OCI-LY1 (cell line): ENCODE measurements around the gene NBEA.
"Not testable (repeated sequence)": the region's sequence is repeated elsewhere in the genome, so short reads cannot be mapped to it uniquely, and the experiment has no call there.

ENCODE experiments used
- H2AFZ ChIP-seq: fragments of 200-600 bp; sonication (generic), shearing (Covaris generic); 2 replicates; pipeline ENCODE4 v1.6.0; 2014; ENCODE audit warnings: antibody characterized with exemption, mild to moderate bottlenecking, low read length
- H3F3A ChIP-seq: fragments of 200-600 bp; sonication (generic), shearing (Covaris generic); 2 replicates; pipeline ENCODE4 v1.6.0; 2014; ENCODE audit warnings: mild to moderate bottlenecking, antibody characterized with exemption, low read length, moderate library complexity; ENCODE audit not compliant: insufficient read depth
- H3K27ac ChIP-seq: fragments of 200-600 bp; sonication (generic); 2 replicates; pipeline ENCODE4 v1.5.1; 2014; ENCODE audit warnings: low read length, mixed run types, mild to moderate bottlenecking, low read depth; ENCODE audit not compliant: poor library complexity, severe bottlenecking
- H3K27me3 ChIP-seq: fragments of 200-600 bp; sonication (generic); 2 replicates; pipeline ENCODE4 v1.6.0; 2014; ENCODE audit warnings: antibody characterized with exemption, mild to moderate bottlenecking, low read length, moderate library complexity; ENCODE audit not compliant: insufficient read depth
- H3K36me3 ChIP-seq: fragments of 200-600 bp; sonication (generic); 2 replicates; pipeline ENCODE4 v1.6.1; 2014; ENCODE audit warnings: mild to moderate bottlenecking, antibody characterized with exemption, low read length, moderate library complexity, mixed read lengths; ENCODE audit not compliant: insufficient read depth
- H3K4me1 ChIP-seq: fragments of 200-600 bp; sonication (generic); 2 replicates; pipeline ENCODE4 v1.5.1; 2014; ENCODE audit warnings: mild to moderate bottlenecking, low read length, moderate library complexity; ENCODE audit not compliant: insufficient read depth, severe bottlenecking
- H3K4me2 ChIP-seq: fragments of 200-600 bp; sonication (generic), shearing (Covaris generic); 2 replicates; pipeline ENCODE4 v1.6.1; 2014; ENCODE audit warnings: low read length
- H3K4me3 ChIP-seq: fragments of 200-600 bp; sonication (generic); 2 replicates; pipeline ENCODE4 v1.5.1; 2014; ENCODE audit warnings: low read length, low read depth, mild to moderate bottlenecking, mixed read lengths; ENCODE audit not compliant: poor library complexity, severe bottlenecking
- H3K79me2 ChIP-seq: fragments of 200-600 bp; shearing (Covaris generic); 2 replicates; pipeline ENCODE4 v1.6.1; 2016; ENCODE audit warnings: mixed run types, low read length, mixed read lengths; ENCODE audit not compliant: insufficient read depth
- H3K9ac ChIP-seq: fragments of 200-600 bp; sonication (generic), shearing (Covaris generic); 2 replicates; pipeline ENCODE4 v1.6.1; 2014; ENCODE audit warnings: mild to moderate bottlenecking, low read length, mixed read lengths
- H3K9me2 ChIP-seq: fragments of 200-600 bp; sonication (generic), shearing (Covaris generic); 2 replicates; pipeline ENCODE4 v1.6.1; 2014; ENCODE audit warnings: low read depth, mild to moderate bottlenecking, low read length, mixed read lengths
- H3K9me3 ChIP-seq: fragments of 200-600 bp; shearing (Covaris generic); 2 replicates; pipeline ENCODE4 v1.6.1; 2014; ENCODE audit warnings: low read length, mixed read lengths
- H4K20me1 ChIP-seq: fragments of 200-600 bp; sonication (generic), shearing (Covaris generic); 2 replicates; pipeline ENCODE4 v1.6.0; 2016; ENCODE audit warnings: mild to moderate bottlenecking, low read length; ENCODE audit not compliant: insufficient read depth
- EZH2 ChIP-seq: fragments of 200-600 bp; sonication (generic), shearing (Covaris generic); IDR thresholded peaks from 2 replicates; pipeline ENCODE4 v1.8.0; 2017; ENCODE audit warnings: borderline replicate concordance, mixed run types, mild to moderate bottlenecking, antibody characterized with exemption, low read length, moderate library complexity, mixed read lengths
- TF ChIP-seq, protein P1 (sequence below): fragments of 200-600 bp; sonication (generic), shearing (Covaris generic); IDR thresholded peaks from 2 replicates; pipeline ENCODE4 v1.5.1; 2017; ENCODE audit warnings: mild to moderate bottlenecking, antibody characterized with exemption, low read length, moderate library complexity, mixed read lengths

NBEA gene

DNA sequence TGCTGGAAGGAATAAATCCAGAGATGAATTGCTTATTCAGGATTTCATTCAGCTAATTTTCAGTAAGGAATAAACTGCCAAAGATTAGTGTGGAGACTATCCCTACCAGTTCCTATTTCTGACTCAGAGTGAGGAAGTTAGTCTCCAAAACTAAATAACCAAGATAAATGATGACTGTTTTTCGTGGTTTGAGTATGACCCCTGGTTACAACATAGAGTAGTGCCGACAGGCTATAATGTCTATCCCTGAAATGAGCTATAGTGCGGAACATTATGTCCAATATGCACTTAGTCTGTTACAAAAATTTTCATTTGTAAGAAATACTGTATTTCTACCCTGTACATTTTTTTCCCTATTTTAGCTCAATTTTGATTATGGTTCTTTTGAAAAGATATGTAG, 51.4 kb downstream of the NBEA start:
- H3K4me1 ChIP-seq = no peaks in the 10 kb centered on the region
- H3K27me3 ChIP-seq = no peaks in the 10 kb centered on the region
- H3K9me2 ChIP-seq = no peaks in the 10 kb centered on the region
- no peak overlapping the region for H3K4me3 ChIP-seq
- no peak overlapping the region for H3K27ac ChIP-seq
- H3K9me3 ChIP-seq = no peaks in the 10 kb centered on the region
- no peaks in the 10 kb centered on the region for H3K79me2 ChIP-seq
- H2AFZ ChIP-seq = no peak overlapping the region
- TF ChIP-seq, protein P1, sequence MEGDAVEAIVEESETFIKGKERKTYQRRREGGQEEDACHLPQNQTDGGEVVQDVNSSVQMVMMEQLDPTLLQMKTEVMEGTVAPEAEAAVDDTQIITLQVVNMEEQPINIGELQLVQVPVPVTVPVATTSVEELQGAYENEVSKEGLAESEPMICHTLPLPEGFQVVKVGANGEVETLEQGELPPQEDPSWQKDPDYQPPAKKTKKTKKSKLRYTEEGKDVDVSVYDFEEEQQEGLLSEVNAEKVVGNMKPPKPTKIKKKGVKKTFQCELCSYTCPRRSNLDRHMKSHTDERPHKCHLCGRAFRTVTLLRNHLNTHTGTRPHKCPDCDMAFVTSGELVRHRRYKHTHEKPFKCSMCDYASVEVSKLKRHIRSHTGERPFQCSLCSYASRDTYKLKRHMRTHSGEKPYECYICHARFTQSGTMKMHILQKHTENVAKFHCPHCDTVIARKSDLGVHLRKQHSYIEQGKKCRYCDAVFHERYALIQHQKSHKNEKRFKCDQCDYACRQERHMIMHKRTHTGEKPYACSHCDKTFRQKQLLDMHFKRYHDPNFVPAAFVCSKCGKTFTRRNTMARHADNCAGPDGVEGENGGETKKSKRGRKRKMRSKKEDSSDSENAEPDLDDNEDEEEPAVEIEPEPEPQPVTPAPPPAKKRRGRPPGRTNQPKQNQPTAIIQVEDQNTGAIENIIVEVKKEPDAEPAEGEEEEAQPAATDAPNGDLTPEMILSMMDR = no peak
- TF ChIP-seq EZH2 = no peak
- no peaks in the 10 kb centered on the region for H3F3A ChIP-seq
- no peaks in the 10 kb centered on the region for H4K20me1 ChIP-seq
- H3K9ac ChIP-seq = no peak overlapping the region
- H3K4me2 ChIP-seq = no peak overlapping the region
- no peaks in the 10 kb centered on the region for H3K36me3 ChIP-seq

DNA sequence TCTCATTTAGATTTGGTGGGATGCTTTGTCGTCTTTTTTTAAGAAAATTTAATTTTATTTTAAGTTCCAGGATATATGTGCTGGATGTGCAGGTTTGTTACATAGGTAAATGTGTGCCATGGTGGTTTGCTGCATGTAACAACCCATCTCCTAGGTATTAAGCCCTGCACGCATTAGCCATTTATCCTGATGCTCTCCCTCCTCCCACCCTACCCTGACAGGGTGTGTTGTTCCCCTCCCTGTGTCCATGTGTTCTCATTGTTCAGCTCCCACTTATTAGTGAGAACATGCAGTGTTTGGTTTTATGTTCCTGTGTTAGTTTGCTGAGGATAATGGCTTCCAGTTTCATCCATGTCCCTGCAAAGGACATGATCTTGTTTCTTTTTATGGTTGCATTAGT, 61.7 kb downstream of the NBEA start:
- not testable (repeated sequence) for H3K4me2 ChIP-seq, H4K20me1 ChIP-seq, H2AFZ ChIP-seq, H3K27me3 ChIP-seq, H3F3A ChIP-seq, H3K79me2 ChIP-seq, H3K27ac ChIP-seq, H3K9me3 ChIP-seq, H3K36me3 ChIP-seq, H3K4me3 ChIP-seq, H3K9me2 ChIP-seq, H3K9ac ChIP-seq, H3K4me1 ChIP-seq

DNA sequence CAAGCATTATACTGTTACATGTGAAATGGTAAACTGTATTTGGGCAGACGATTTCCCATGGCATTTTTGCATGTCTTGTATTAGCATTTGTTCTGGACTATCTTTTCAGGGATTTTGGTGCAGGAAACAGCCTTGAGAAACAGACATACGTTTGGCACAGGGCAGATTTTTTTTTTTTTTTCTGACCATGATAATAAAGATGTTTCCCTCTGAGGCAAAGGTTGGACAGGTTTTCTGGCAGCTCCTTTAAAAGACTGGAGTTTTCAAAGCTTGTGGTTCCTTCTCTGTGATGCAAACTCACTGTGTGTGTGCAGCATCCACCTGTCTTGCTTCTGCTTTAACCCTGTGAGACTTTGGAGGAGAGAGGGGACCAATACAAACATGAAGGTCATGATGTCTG, 63.0 kb downstream of the NBEA start:
- TF ChIP-seq EZH2 = no peak
- TF ChIP-seq, protein P1 = no peak
- no peaks in the 10 kb centered on the region for H3K36me3 ChIP-seq
- H3F3A ChIP-seq = no peaks in the 10 kb centered on the region
- H3K4me3 ChIP-seq = no peak overlapping the region
- no peaks in the 10 kb centered on the region for H3K9me3 ChIP-seq
- H3K4me2 ChIP-seq = no peak overlapping the region; the same call in 1 of the 2 replicates
- H3K9me2 ChIP-seq = no peaks in the 10 kb centered on the region
- H3K4me1 ChIP-seq = peaks cover 5% of the 10 kb centered on the region
- H3K9ac ChIP-seq = no peak overlapping the region
- H3K27me3 ChIP-seq = no peaks in the 10 kb centered on the region
- no peaks in the 10 kb centered on the region for H4K20me1 ChIP-seq
- no peak overlapping the region for H2AFZ ChIP-seq
- H3K27ac ChIP-seq = no peak overlapping the region
- H3K79me2 ChIP-seq = no peaks in the 10 kb centered on the region

DNA sequence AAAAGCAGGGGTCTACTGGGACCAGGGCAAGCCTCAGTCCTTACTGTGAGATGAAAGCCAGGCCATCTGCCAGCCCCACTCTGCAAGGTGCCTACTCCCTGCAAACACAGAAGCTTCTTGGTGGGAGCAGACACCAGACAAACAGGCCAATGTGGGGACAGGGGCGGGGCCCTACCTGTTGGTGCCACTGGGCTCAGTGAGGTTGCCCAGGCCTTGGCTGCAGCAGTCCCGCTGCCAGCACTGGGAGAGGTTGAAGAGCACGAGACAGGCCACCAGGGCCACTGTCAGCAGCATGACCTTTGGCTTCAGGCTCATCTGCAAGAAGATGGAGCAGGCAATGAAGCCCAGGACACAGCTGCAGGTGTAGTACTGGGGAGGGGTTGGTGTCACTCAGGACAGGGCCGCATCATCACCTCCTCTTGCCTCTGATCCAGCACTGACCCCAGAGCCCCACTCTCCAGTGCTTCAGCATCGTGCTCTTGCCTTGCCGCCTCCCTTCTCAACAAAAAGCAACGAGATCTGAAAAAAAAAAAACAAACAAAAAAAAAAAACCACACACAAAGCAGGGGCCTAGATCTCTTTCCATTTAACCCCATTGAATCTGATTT, 72.6 kb downstream of the NBEA start:
- TF ChIP-seq, protein P1 = no peak
- TF ChIP-seq EZH2 = no peak
- Histone ChIP-seq H3F3A (no peaks in the 10 kb centered on the region), H3K9me2 (no peaks in the 10 kb centered on the region), H3K9me3 (no peaks in the 10 kb centered on the region), H4K20me1 (no peaks in the 10 kb centered on the region), H3K4me3 (no peak overlapping the region), H3K4me2 (no peak overlapping the region), H3K79me2 (no peaks in the 10 kb centered on the region), H3K4me1 (peaks cover 10% of the 10 kb centered on the region), H2AFZ (no peak overlapping the region), H3K27ac (no peak overlapping the region), H3K36me3 (no peaks in the 10 kb centered on the region), H3K9ac (no peak overlapping the region), H3K27me3 (no peaks in the 10 kb centered on the region)
